K562 (cell line): ENCODE data around the gene HMBS. TPM values are rescaled to one million over a fixed set of nuclear protein-coding genes. Genes with fewer than 3 reads are reported as not detected.

Experiments
- ATF4 ChIP-seq: fragments of 450-650 bp; formaldehyde crosslinking; IDR thresholded peaks from 2 replicates; pipeline ENCODE4 v1.4.0; 2022; ENCODE audit warnings: mild to moderate bottlenecking, moderate library complexity
- CHD1 ChIP-seq: fragments of 200-600 bp; sonication (generic); IDR thresholded peaks from one replicate; pipeline ENCODE4 v1.6.1; 2012; ENCODE audit warnings: mild to moderate bottlenecking, moderate library complexity, low read length, inconsistent platforms
- CHD4 ChIP-seq: fragments of 200-600 bp; sonication (generic); IDR thresholded peaks from 3 replicates; pipeline ENCODE4 v1.6.1; 2012; ENCODE audit warnings: low read depth, mild to moderate bottlenecking, mixed read lengths, low read length, inconsistent platforms; ENCODE audit not compliant: insufficient read depth, insufficient replicate concordance, poor library complexity, severe bottlenecking
- EP400 ChIP-seq: fragments of 450-650 bp; IDR thresholded peaks from 2 replicates; pipeline ENCODE4 v1.6.1; 2017; ENCODE audit warnings: antibody characterized with exemption, mild to moderate bottlenecking, moderate library complexity
- ETS2 ChIP-seq: IDR thresholded peaks from 2 replicates; pipeline ENCODE4 v1.6.1; 2016; ENCODE audit warnings: borderline replicate concordance, missing genetic modification characterization, mild to moderate bottlenecking, moderate library complexity, missing compliant biosample characterization; ENCODE audit not compliant: poor library complexity, severe bottlenecking
- RBM22 ChIP-seq: fragments of 200-400 bp; formaldehyde crosslinking; IDR thresholded peaks from 2 replicates; pipeline ENCODE4 v1.6.1; 2018; ENCODE audit warnings: low read length, low read depth; ENCODE audit not compliant: poor library complexity, severe bottlenecking
- polyA plus RNA-seq, 8 experiments: library from polyadenylated mRNA; depleted of rRNA in 4 of 8; stranded (reverse) in 5 of 8; unstranded in 3 of 8; fragments of >200 nt; fragmentation: Nextera tagmentation in 2 of 8; fragmentation: Illumina TruSeq in 1 of 8; extraction: Ambion mirVana in 2 of 8; extraction: Trizol in 1 of 8; gene quantifications; 2 replicates each; pipeline versions ENCODE4 v1.2.1 to v1.2.3, GENCODE V29; 2011 to 2014; ENCODE audit warnings: inconsistent platforms in 1 of 8, missing spikeins in 1 of 8
- total RNA-seq, 7 experiments: library from RNA; depleted of rRNA in 6 of 7; stranded (reverse); fragments of >200 nt in 6 of 7; fragmentation: Illumina TruSeq in 2 of 7; extraction: Trizol in 2 of 7; gene quantifications; 2 replicates each; pipeline versions ENCODE4 v1.2.1 to v1.2.3, GENCODE V29; 2011 to 2021; ENCODE audit warnings: low replicate concordance in 1 of 7
- TF ChIP-seq, protein P1 (sequence below): fragments of 250-450 bp; sonication (Bioruptor Pico); IDR thresholded peaks from 2 replicates; pipeline ENCODE4 v1.5.0; 2022; ENCODE audit warnings: mild to moderate bottlenecking
- TF ChIP-seq, protein P2 (sequence below), 2 experiments: fragments of 450-650 bp; formaldehyde crosslinking in 1 of 2; IDR thresholded peaks; 2 replicates each; pipeline versions ENCODE4 v1.4.0 to v1.6.1; 2014 to 2020; ENCODE audit warnings: mild to moderate bottlenecking in 2 of 2, borderline replicate concordance in 1 of 2, low read depth in 1 of 2
- TF ChIP-seq, protein P3 (sequence below): fragments of 450-650 bp; IDR thresholded peaks from 2 replicates; pipeline ENCODE4 v1.6.1; 2017; ENCODE audit warnings: antibody characterized with exemption

The HMBS gene
- total and polyA plus RNA-seq, 9 of the 15 experiments (the other 6 are each of a cell fraction or from before 2014, with no cell fraction given): 56.9 to 385 (median 286) TPM

DNA sequence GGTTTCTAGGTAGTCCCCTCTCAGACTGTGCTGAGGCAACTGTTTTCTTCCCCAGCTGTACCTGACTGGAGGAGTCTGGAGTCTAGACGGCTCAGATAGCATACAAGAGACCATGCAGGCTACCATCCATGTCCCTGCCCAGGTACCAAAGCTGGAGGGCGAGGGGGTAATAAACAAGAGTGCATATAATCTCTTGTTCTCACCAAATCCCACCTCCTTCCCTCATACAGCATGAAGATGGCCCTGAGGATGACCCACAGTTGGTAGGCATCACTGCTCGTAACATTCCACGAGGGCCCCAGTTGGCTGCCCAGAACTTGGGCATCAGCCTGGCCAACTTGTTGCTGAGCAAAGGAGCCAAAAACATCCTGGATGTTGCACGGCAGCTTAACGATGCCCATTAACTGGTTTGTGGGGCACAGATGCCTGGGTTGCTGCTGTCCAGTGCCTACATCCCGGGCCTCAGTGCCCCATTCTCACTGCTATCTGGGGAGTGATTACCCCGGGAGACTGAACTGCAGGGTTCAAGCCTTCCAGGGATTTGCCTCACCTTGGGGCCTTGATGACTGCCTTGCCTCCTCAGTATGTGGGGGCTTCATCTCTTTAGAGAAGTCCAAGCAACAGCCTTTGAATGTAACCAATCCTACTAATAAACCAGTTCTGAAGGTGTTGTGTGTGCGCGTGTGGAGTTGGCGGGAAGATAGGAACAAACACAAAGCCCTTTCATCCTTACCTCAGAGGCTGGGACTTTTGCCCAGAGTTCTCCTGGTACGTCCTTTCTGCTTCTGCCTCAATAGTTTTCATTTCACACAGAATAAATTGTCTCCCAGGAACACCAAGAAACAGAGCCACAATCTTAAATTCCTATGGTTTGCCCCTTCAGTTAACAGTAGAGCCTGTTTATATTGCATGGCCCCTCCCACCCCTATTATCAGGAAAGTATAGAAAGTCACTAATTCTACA lies 8.5 kb downstream of the HMBS start (continued):
- TF ChIP-seq, protein P1, sequence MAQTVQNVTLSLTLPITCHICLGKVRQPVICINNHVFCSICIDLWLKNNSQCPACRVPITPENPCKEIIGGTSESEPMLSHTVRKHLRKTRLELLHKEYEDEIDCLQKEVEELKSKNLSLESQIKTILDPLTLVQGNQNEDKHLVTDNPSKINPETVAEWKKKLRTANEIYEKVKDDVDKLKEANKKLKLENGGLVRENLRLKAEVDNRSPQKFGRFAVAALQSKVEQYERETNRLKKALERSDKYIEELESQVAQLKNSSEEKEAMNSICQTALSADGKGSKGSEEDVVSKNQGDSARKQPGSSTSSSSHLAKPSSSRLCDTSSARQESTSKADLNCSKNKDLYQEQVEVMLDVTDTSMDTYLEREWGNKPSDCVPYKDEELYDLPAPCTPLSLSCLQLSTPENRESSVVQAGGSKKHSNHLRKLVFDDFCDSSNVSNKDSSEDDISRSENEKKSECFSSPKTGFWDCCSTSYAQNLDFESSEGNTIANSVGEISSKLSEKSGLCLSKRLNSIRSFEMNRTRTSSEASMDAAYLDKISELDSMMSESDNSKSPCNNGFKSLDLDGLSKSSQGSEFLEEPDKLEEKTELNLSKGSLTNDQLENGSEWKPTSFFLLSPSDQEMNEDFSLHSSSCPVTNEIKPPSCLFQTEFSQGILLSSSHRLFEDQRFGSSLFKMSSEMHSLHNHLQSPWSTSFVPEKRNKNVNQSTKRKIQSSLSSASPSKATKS (CRISPR knock-in tag): no peak
- TF ChIP-seq EP400 (0 out of 2 replicates have a peak, but pooled peaks have one; percentile 2), CHD1 (no peak), ATF4 (CRISPR knock-in tag) (peak; percentile 38; the same call in 1 of the 2 replicates), CHD4 (no peak), ETS2 (tag) (no peak), RBM22 (peak; percentile 46)
- TF ChIP-seq, protein P2, sequence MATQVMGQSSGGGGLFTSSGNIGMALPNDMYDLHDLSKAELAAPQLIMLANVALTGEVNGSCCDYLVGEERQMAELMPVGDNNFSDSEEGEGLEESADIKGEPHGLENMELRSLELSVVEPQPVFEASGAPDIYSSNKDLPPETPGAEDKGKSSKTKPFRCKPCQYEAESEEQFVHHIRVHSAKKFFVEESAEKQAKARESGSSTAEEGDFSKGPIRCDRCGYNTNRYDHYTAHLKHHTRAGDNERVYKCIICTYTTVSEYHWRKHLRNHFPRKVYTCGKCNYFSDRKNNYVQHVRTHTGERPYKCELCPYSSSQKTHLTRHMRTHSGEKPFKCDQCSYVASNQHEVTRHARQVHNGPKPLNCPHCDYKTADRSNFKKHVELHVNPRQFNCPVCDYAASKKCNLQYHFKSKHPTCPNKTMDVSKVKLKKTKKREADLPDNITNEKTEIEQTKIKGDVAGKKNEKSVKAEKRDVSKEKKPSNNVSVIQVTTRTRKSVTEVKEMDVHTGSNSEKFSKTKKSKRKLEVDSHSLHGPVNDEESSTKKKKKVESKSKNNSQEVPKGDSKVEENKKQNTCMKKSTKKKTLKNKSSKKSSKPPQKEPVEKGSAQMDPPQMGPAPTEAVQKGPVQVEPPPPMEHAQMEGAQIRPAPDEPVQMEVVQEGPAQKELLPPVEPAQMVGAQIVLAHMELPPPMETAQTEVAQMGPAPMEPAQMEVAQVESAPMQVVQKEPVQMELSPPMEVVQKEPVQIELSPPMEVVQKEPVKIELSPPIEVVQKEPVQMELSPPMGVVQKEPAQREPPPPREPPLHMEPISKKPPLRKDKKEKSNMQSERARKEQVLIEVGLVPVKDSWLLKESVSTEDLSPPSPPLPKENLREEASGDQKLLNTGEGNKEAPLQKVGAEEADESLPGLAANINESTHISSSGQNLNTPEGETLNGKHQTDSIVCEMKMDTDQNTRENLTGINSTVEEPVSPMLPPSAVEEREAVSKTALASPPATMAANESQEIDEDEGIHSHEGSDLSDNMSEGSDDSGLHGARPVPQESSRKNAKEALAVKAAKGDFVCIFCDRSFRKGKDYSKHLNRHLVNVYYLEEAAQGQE (IDR thresholded peaks at IDR 0.05; ENCODE audit: borderline replicate concordance): no peak; the same call in 1 of the 2 replicates
- TF ChIP-seq, protein P2 (CRISPR knock-in tag; IDR thresholded peaks at IDR 0.05; ENCODE audit: low read depth): no peak
- TF ChIP-seq, protein P3, sequence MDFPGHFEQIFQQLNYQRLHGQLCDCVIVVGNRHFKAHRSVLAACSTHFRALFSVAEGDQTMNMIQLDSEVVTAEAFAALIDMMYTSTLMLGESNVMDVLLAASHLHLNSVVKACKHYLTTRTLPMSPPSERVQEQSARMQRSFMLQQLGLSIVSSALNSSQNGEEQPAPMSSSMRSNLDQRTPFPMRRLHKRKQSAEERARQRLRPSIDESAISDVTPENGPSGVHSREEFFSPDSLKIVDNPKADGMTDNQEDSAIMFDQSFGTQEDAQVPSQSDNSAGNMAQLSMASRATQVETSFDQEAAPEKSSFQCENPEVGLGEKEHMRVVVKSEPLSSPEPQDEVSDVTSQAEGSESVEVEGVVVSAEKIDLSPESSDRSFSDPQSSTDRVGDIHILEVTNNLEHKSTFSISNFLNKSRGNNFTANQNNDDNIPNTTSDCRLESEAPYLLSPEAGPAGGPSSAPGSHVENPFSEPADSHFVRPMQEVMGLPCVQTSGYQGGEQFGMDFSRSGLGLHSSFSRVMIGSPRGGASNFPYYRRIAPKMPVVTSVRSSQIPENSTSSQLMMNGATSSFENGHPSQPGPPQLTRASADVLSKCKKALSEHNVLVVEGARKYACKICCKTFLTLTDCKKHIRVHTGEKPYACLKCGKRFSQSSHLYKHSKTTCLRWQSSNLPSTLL: no peak
